Stimulated activated CD4-positive, alpha-beta T cell treated with anti-CD3 and anti-CD28 coated beads, Interleukin-4, amount 100 ng/mL, for 1 hour (primary cell): ENCODE data around the gene ARHGAP8.
"Not testable (repeated sequence)": the region's sequence is repeated elsewhere in the genome, so short reads cannot be mapped to it uniquely, and the experiment has no call there.

ENCODE experiments used
- DNase-seq: peaks from one replicate; pipeline ENCODE4 v3.0.0-alpha.2; 2020

The ARHGAP8 gene

GRCh38 chr22:44776605-44777363 lies 24.4 kb downstream of the ARHGAP8 start:
- DNase-seq: no peak

GRCh38 chr22:44777364-44777755 lies 25.0 kb downstream of the ARHGAP8 start:
- no peak for DNase-seq

GRCh38 chr22:44780876-44781449 lies 28.6 kb downstream of the ARHGAP8 start:
- no peak for DNase-seq

GRCh38 chr22:44782363-44782963 lies 30.1 kb downstream of the ARHGAP8 start:
- no peak for DNase-seq

GRCh38 chr22:44783091-44783490 lies 30.7 kb downstream of the ARHGAP8 start:
- DNase-seq: no peak

- no peak for DNase-seq
Observed at GRCh38 chr22:44783581-44783980, 31.2 kb downstream of the ARHGAP8 start.

- no peak for DNase-seq
Observed at GRCh38 chr22:44786136-44786535, 33.8 kb downstream of the ARHGAP8 start.

GRCh38 chr22:44786610-44787009 lies 34.2 kb downstream of the ARHGAP8 start:
- DNase-seq: no peak

GRCh38 chr22:44787832-44788231 lies 35.5 kb downstream of the ARHGAP8 start:
- no peak for DNase-seq

- no peak for DNase-seq
Observed at GRCh38 chr22:44793106-44793505, 40.7 kb downstream of the ARHGAP8 start.

GRCh38 chr22:44793506-44794172 lies 41.3 kb downstream of the ARHGAP8 start:
- no peak for DNase-seq

GRCh38 chr22:44795701-44796630 lies 43.6 kb downstream of the ARHGAP8 start:
- DNase-seq: no peak

- no peak for DNase-seq
Observed at GRCh38 chr22:44797181-44797725, 44.9 kb downstream of the ARHGAP8 start.

GRCh38 chr22:44799077-44799945 lies 46.9 kb downstream of the ARHGAP8 start:
- no peak for DNase-seq

GRCh38 chr22:44799946-44800634 lies 47.7 kb downstream of the ARHGAP8 start:
- DNase-seq: not testable (repeated sequence)

- DNase-seq: no peak
Observed at GRCh38 chr22:44801476-44801875, 49.1 kb downstream of the ARHGAP8 start.

GRCh38 chr22:44802071-44802700 lies 49.8 kb downstream of the ARHGAP8 start:
- DNase-seq: no peak

- no peak for DNase-seq
Observed at GRCh38 chr22:44802956-44803355, 50.6 kb downstream of the ARHGAP8 start.

GRCh38 chr22:44804327-44804726 lies 52.0 kb downstream of the ARHGAP8 start:
- no peak for DNase-seq

GRCh38 chr22:44805711-44806110 lies 53.3 kb downstream of the ARHGAP8 start:
- DNase-seq: no peak
